Right lobe of liver (tissue), 6 donors: ENCODE measurements around the gene NCKAP5. TPM values are rescaled to one million over a fixed set of nuclear protein-coding genes. Genes with fewer than 3 reads are reported as not detected.

Experiments
- ATAC-seq, 4 donors: fragments of 200-7000 bp; cut with Tn5 transposase; one replicate each; pipeline ENCODE4 v1.9.1; 2020; ENCODE audit warnings: mild to moderate bottlenecking in 4 of 4, moderate library complexity in 4 of 4
- DNase-seq, 3 donors: peaks; one replicate each; pipeline ENCODE4 v3.0.0-alpha.2; 2020
- H3K27ac ChIP-seq, 3 donors: fragments of 200-600 bp; one replicate each; pipeline ENCODE4 v1.8.0; 2022
- H3K27me3 ChIP-seq, 2 donors: fragments of 200-600 bp; one replicate each; pipeline ENCODE4 v1.8.0; 2022
- H3K36me3 ChIP-seq, 4 donors: fragments of 200-600 bp; sonication (generic) in 1 of 4; one replicate each; pipeline versions ENCODE4 v1.5.1 to v1.8.0; 2017 to 2022; ENCODE audit warnings: control low read depth in 1 of 4
- H3K4me1 ChIP-seq, 4 donors: fragments of 200-600 bp; sonication (generic) in 1 of 4; one replicate each; pipeline versions ENCODE4 v1.5.1 to v1.8.0; 2017 to 2022; ENCODE audit warnings: control low read depth in 1 of 4
- H3K4me3 ChIP-seq, 3 donors: fragments of 200-600 bp; one replicate each; pipeline ENCODE4 v1.8.0; 2022
- H3K9me3 ChIP-seq, 4 donors: fragments of 200-600 bp; sonication (generic) in 1 of 4; one replicate each; pipeline versions ENCODE4 v1.5.1 to v1.8.0; 2017 to 2022; ENCODE audit warnings: control low read depth in 1 of 4
- CTCF ChIP-seq, 4 donors: fragments of 200-600 bp in 3 of 4; fragments of 450-650 bp in 1 of 4; IDR thresholded peaks; one replicate each; pipeline versions ENCODE4 v1.5.1 to v1.8.0; 2016 to 2022; ENCODE audit warnings: antibody characterized with exemption in 4 of 4, mild to moderate bottlenecking in 2 of 4
- POLR2A ChIP-seq: fragments of 450-650 bp; IDR thresholded peaks from one replicate; pipeline ENCODE4 v1.6.1; 2017; ENCODE audit warnings: antibody characterized with exemption, mild to moderate bottlenecking
- WGBS: methylation state at CpG from one replicate; pipeline ENCODE4 v1.1.6; 2018; ENCODE audit warnings: low coverage, low lambda C conversion rate; ENCODE audit not compliant: insufficient coverage; ENCODE audit errors: missing lambda C conversion rate; 5-methylcytosine and 5-hydroxymethylcytosine counted together
- intact Hi-C, 2 donors: fragments of 100-400 bp; cut with DNase I; formaldehyde crosslinking; loops; one replicate each; pipeline versions ENCODE4 v1.11.2 to v1.14.1; 2022
- total RNA-seq, 6 experiments: library from RNA; depleted of rRNA in 2 of 6; stranded (reverse); fragments of >200 nt in 2 of 6; fragmentation: NEBNext Ultra II Directional in 3 of 6; extraction: Animal tissue kit (Norgen Biotek cat#: 25700) in 3 of 6; gene quantifications; one replicate each; pipeline versions ENCODE4 v1.1.0 to v1.2.4, GENCODE V29; 2016 to 2023
- donor health status: DM: no; HTN: yes; CAD: no.
- donor health status: DM: no; HTN: no; CAD: no.
- donor health status: DM: no; HTN: no; CAD: no.
- donor health status: DM: no; HTN: yes; CAD: no.
- donor health status: DM: no; HTN: yes; CAD: no.

Gene NCKAP5
- total RNA-seq, 6 experiments from 2014 or later: 3.6 to 11.7 (median 6.9) TPM

- H3K36me3 ChIP-seq: no peaks in the 10 kb centered on the region
- H3K9me3 ChIP-seq: no peaks in the 10 kb centered on the region
- TF ChIP-seq POLR2A (no peak), CTCF (IDR thresholded peaks at IDR 0.05) (no peak)
- no peaks in the 10 kb centered on the region for H3K4me1 ChIP-seq
- WGBS: 44% methylated on average over 1 of the region's 1 CpG
- no peaks in the 10 kb centered on the region for H3K27me3 ChIP-seq
- no peak overlapping the region for H3K27ac ChIP-seq
- intact Hi-C loops: no loop called here
- H3K4me3 ChIP-seq: no peak overlapping the region
- DNase-seq (no peak), ATAC-seq (peak in 1 of 4 donors; percentile 30)
Measured at GRCh38 chr2:133232556-133232955, 335.7 kb downstream of the NCKAP5 start.

GRCh38 chr2:133231264-133231663, 337.0 kb downstream of the NCKAP5 start:
- Histone ChIP-seq H3K4me3 (no peak overlapping the region), H3K27me3 (no peaks in the 10 kb centered on the region), H3K36me3 (no peaks in the 10 kb centered on the region), H3K4me1 (no peaks in the 10 kb centered on the region), H3K9me3 (no peaks in the 10 kb centered on the region), H3K27ac (no peak overlapping the region)
- DNase-seq (no peak), ATAC-seq (no peak)
- no peak for TF ChIP-seq CTCF (IDR thresholded peaks at IDR 0.05)
- TF ChIP-seq POLR2A: no peak
- intact Hi-C loops: no loop called here
- 100% methylated on average over 1 of the region's 1 CpG for WGBS

GRCh38 chr2:133229974-133230373, 338.3 kb downstream of the NCKAP5 start:
- WGBS: 92% methylated on average over 1 of the region's 1 CpG
- Histone ChIP-seq H3K27ac (no peak overlapping the region), H3K36me3 (no peaks in the 10 kb centered on the region), H3K27me3 (no peaks in the 10 kb centered on the region), H3K9me3 (no peaks in the 10 kb centered on the region), H3K4me1 (no peaks in the 10 kb centered on the region), H3K4me3 (no peak overlapping the region)
- TF ChIP-seq CTCF (IDR thresholded peaks at IDR 0.05) (no peak), POLR2A (no peak)
- intact Hi-C loops: no loop called here
- ATAC-seq: no peak
- no peak for DNase-seq

GRCh38 chr2:133223226-133223625, 345.0 kb downstream of the NCKAP5 start:
- TF ChIP-seq POLR2A (no peak), CTCF (IDR thresholded peaks at IDR 0.05) (no peak)
- Histone ChIP-seq H3K4me3 (no peak overlapping the region), H3K9me3 (no peaks in the 10 kb centered on the region), H3K27me3 (no peaks in the 10 kb centered on the region), H3K27ac (no peak overlapping the region), H3K36me3 (no peaks in the 10 kb centered on the region), H3K4me1 (no peaks in the 10 kb centered on the region)
- no peak for DNase-seq
- intact Hi-C loops: no loop called here
- 90% methylated on average over 4 of the region's 9 CpGs for WGBS
- ATAC-seq: no peak

GRCh38 chr2:133221398-133221797, 346.9 kb downstream of the NCKAP5 start:
- Histone ChIP-seq H3K4me1 (no peaks in the 10 kb centered on the region), H3K36me3 (no peaks in the 10 kb centered on the region), H3K9me3 (no peaks in the 10 kb centered on the region), H3K27ac (no peak overlapping the region), H3K27me3 (no peaks in the 10 kb centered on the region), H3K4me3 (no peak overlapping the region)
- 94% methylated on average over 3 of the region's 3 CpGs for WGBS
- intact Hi-C loops: no loop called here
- ATAC-seq (no peak), DNase-seq (no peak)
- TF ChIP-seq POLR2A (no peak), CTCF (IDR thresholded peaks at IDR 0.05) (no peak)
